DMS53 treated with DMSO at 0.1 percent for 48 hours (cell line): ENCODE results near the gene WWOX.

ENCODE experiments used
- DNase-seq: peaks from one replicate; lab custom pipeline; 2025; ENCODE audit not compliant: unreplicated experiment; lab: John Stamatoyannopoulos, UW

WWOX gene

GRCh38 chr16:78258375-78259065 lies 159.1 kb downstream of the WWOX start:
- DNase-seq = no peak

- no peak for DNase-seq
These were observed 160.4 kb downstream of the WWOX start for GRCh38 chr16:78259873-78260272.

GRCh38 chr16:78264642-78265041 lies 165.2 kb downstream of the WWOX start:
- DNase-seq = no peak

GRCh38 chr16:78269256-78269655 lies 169.8 kb downstream of the WWOX start:
- DNase-seq = no peak

GRCh38 chr16:78271981-78272380 lies 172.5 kb downstream of the WWOX start:
- DNase-seq = no peak

GRCh38 chr16:78274771-78275170 lies 175.3 kb downstream of the WWOX start:
- no peak for DNase-seq

GRCh38 chr16:78275420-78275819 lies 176.0 kb downstream of the WWOX start:
- no peak for DNase-seq

- no peak for DNase-seq
These were observed 178.0 kb downstream of the WWOX start for GRCh38 chr16:78277321-78278055.

GRCh38 chr16:78278056-78278450 lies 178.6 kb downstream of the WWOX start:
- DNase-seq = no peak

GRCh38 chr16:78281115-78281514 lies 181.7 kb downstream of the WWOX start:
- no peak for DNase-seq

- DNase-seq = no peak
These were observed 184.2 kb downstream of the WWOX start for GRCh38 chr16:78283548-78284251.

- DNase-seq = no peak
These were observed 184.9 kb downstream of the WWOX start for GRCh38 chr16:78284326-78284725.

- DNase-seq = peak; percentile 27
These were observed 185.5 kb downstream of the WWOX start for GRCh38 chr16:78284957-78285434.

- no peak for DNase-seq
These were observed 186.0 kb downstream of the WWOX start for GRCh38 chr16:78285437-78285922.

GRCh38 chr16:78286065-78286464 lies 186.6 kb downstream of the WWOX start:
- DNase-seq = no peak

- no peak for DNase-seq
These were observed 189.4 kb downstream of the WWOX start for GRCh38 chr16:78288888-78289287.

- DNase-seq = no peak
These were observed 189.9 kb downstream of the WWOX start for GRCh38 chr16:78289373-78289772.

- DNase-seq = peak; percentile 64
These were observed 190.4 kb downstream of the WWOX start for GRCh38 chr16:78289844-78290277.

- no peak for DNase-seq
These were observed 190.9 kb downstream of the WWOX start for GRCh38 chr16:78290395-78290794.

GRCh38 chr16:78290872-78291591 lies 191.6 kb downstream of the WWOX start:
- no peak for DNase-seq

- DNase-seq = no peak
These were observed 192.2 kb downstream of the WWOX start for GRCh38 chr16:78291604-78292003.
